Measurements from ENCODE around the gene ZNF835. TPM values are rescaled to one million over a fixed set of nuclear protein-coding genes. Genes with fewer than 3 reads are reported as not detected.

ZNF835 gene
- total RNA-seq, 2 donors from 2014 or later: 0.55 to 1.6 TPM

Other genes with a start within 250 kb of the ZNF835 start
- gene ZNF667, start 194.4 kb downstream of the ZNF835 start, total RNA-seq: under 1 TPM; 0.34 to 0.67 TPM
- 1 to 10 TPM; 2.6 to 4.4 TPM for gene ZNF471, start 163.9 kb downstream of the ZNF835 start, total RNA-seq
- 1 to 10 TPM in 1 of 2 donors, under 1 TPM in 1; 0.98 to 2.0 TPM for gene ZFP28, start 132.8 kb downstream of the ZNF835 start, total RNA-seq
- gene ZNF470, start 104.3 kb downstream of the ZNF835 start, total RNA-seq: 1 to 10 TPM; 1.3 to 2.5 TPM
- 1 to 10 TPM; 2.1 to 3.8 TPM for gene ZNF71, start 76.5 kb downstream of the ZNF835 start, total RNA-seq
- under 1 TPM in 1 of 2 donors, not detected in 1; 0.27 TPM for gene SMIM17, start 28.6 kb downstream of the ZNF835 start, total RNA-seq
- 1 to 10 TPM in 1 of 2 donors, under 1 TPM in 1; 0.92 to 2.6 TPM for gene PEG3, start 169.0 kb upstream of the ZNF835 start, total RNA-seq
- gene ZIM2, start 169.0 kb upstream of the ZNF835 start, total RNA-seq: under 1 TPM in 1 of 2 donors, not detected in 1; 0.14 TPM

Data from left colon (tissue), 2 donors.